ENCODE data around the gene PLXDC1.

PLXDC1 gene

DNA sequence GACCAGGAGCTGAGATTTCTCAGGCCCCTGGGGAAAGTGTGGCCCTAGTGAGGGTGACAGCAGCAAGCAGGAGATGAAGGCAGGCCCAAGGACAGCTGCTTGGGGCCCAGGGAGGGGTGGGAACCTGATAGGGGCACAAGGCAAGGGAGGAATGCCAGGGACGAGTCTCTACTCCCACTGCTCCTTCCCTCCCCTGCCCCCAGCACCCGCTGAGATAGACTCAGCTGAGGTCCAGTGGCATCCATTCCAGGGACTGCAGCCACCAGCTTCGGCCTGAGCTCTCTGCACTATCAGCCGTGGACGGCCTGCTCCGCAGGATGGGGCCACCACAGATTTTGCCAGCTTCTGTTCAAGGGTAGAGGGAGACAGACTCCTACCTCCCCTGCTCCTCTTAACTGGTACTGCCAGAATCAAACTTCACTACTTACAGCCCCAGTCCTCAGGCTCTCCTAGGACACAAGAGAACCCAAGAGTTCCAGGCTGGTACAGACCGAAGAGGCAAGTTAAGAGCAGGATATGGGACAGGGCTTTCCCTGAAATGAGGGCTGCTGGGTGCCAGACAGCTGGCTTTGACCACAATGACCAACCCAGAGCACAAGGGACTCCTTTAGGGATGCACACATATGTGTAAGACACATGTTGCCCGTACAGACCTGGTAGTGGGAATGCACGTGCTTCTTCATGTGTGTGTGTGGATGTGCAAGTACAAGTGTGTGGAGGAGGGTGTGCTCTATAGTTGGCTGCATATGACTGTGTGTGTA lies 40.5 kb upstream of the PLXDC1 start:
- TF ChIP-seq, protein P1, sequence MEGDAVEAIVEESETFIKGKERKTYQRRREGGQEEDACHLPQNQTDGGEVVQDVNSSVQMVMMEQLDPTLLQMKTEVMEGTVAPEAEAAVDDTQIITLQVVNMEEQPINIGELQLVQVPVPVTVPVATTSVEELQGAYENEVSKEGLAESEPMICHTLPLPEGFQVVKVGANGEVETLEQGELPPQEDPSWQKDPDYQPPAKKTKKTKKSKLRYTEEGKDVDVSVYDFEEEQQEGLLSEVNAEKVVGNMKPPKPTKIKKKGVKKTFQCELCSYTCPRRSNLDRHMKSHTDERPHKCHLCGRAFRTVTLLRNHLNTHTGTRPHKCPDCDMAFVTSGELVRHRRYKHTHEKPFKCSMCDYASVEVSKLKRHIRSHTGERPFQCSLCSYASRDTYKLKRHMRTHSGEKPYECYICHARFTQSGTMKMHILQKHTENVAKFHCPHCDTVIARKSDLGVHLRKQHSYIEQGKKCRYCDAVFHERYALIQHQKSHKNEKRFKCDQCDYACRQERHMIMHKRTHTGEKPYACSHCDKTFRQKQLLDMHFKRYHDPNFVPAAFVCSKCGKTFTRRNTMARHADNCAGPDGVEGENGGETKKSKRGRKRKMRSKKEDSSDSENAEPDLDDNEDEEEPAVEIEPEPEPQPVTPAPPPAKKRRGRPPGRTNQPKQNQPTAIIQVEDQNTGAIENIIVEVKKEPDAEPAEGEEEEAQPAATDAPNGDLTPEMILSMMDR (IDR thresholded peaks at IDR 0.05) = no peak
- no peak for TF ChIP-seq ZFX (IDR thresholded peaks at IDR 0.05; ENCODE audit: borderline replicate concordance)
- H3K27ac ChIP-seq = no peak overlapping the region

DNA sequence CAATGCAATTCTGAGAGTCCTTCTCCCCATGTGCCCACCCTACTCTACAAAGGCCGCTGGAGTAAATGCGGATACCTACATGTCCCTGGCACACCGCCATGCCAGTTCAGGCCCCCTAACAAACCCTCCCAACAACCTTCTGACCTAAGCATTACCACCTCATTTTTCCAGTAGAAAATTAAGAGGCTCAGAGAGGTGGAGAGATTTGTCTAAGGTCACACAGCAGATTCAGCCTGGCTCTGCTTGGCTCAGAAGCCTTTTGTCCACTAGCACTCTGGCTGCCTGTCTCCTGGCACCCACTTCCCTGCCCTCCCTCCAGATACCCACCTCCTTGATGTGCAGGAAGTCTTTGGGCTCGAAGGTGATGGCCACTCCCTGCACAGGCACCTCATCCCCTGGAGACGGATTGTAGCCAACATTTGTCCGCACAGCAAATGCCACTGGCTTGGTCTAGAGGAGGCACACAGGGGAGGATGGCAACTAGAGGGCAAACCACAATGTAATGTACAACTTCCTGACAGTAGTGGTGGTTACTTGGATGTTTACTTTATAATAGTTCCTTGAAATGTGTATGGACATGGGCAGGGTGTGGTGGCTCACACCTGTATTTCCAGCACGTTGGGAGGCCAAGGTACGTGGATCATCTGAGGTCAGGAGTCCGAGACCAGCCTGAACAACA lies 35.9 kb upstream of the PLXDC1 start:
- no peak for TF ChIP-seq ZFX (IDR thresholded peaks at IDR 0.05; ENCODE audit: borderline replicate concordance)
- TF ChIP-seq, protein P1 (IDR thresholded peaks at IDR 0.05) = no peak

GRCh38 chr17:39186481-39187002 lies 35.1 kb upstream of the PLXDC1 start:
- H3K27ac ChIP-seq = no peak overlapping the region
- TF ChIP-seq, protein P1 (IDR thresholded peaks at IDR 0.05) = no peak
- TF ChIP-seq ZFX (IDR thresholded peaks at IDR 0.05; ENCODE audit: borderline replicate concordance) = no peak

More for the DNA sequence above, 35.9 kb upstream of the PLXDC1 start:
- no peak overlapping the region for H3K27ac ChIP-seq

DNA sequence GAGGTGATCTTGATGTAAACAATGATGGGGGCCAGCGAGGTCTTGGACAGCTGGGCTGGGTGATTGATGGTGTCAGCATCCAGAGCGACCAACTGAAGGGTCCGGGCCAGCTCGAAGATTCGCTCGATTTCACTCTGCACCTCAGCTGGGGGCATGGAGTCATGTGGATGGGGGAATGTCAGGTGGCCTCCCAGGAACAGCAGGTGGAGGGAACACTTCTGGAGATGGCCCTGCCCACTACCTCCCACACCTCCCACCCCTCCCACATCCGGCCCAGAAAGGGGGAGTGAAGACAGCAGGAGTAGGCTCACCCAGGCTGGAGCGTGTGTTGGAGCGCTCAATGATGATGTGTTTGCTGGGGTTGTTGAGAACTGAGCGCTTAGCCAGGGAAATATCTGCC lies 32.3 kb upstream of the PLXDC1 start:
- H3K27ac ChIP-seq = no peak overlapping the region
- no peak for TF ChIP-seq ZFX (IDR thresholded peaks at IDR 0.05; ENCODE audit: borderline replicate concordance)
- TF ChIP-seq, protein P1 (IDR thresholded peaks at IDR 0.05) = no peak

DNA sequence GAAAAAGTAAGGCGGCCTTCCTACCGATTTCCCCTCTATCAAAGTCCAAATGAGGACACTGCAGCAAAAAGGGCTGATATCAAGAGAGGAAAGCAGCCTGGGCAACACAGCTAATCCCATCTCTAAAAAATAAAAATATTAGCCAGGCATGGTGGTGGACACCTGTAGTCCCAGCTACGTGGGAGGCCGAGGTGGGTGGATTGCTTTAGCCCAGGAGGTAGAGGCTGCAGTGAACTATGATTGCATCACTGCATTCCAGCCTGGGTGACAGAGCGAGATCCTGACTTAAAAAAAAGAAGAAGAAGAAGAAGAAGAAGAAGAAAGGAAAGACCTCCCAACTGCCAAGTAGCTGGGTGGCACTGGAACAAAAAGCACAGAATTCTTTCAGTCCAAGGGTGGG lies 31.6 kb upstream of the PLXDC1 start:
- no peak overlapping the region for H3K27ac ChIP-seq
- TF ChIP-seq, protein P1 (IDR thresholded peaks at IDR 0.05) = no peak
- no peak for TF ChIP-seq ZFX (IDR thresholded peaks at IDR 0.05; ENCODE audit: borderline replicate concordance)

DNA sequence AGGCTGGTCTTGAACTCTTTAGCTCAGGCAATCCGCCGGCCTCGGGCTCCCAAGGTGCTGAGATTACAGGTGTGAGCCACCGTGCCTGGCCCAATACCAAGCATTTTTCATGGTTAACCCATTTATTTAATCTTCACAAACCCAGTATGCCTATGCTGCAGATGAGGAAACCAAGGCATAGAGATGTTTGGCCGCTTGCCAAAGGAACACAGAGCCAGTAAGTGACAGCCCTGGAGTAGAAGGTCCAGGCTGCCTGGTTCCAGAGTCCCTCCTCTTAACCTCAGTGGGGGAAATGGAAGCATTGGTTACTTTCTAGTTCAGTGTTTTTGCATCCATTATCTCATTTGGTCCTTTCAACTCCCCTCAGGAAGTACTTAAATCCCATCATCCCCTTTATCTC lies 29.9 kb upstream of the PLXDC1 start:
- H3K27ac ChIP-seq = no peak overlapping the region
- TF ChIP-seq, protein P1 (IDR thresholded peaks at IDR 0.05) = no peak
- TF ChIP-seq ZFX (IDR thresholded peaks at IDR 0.05; ENCODE audit: borderline replicate concordance) = no peak

- peak overlapping the region; percentile 73 for H3K27ac ChIP-seq
- TF ChIP-seq ZFX (IDR thresholded peaks at IDR 0.05; ENCODE audit: borderline replicate concordance) = no peak
- TF ChIP-seq, protein P1 (IDR thresholded peaks at IDR 0.05) = no peak
Observed at GRCh38 chr17:39178536-39178935, 27.1 kb upstream of the PLXDC1 start.
